Caco-2 (cell line): ENCODE data around the gene CFAP45. TPM values are rescaled to one million over a fixed set of nuclear protein-coding genes. Genes with fewer than 3 reads are reported as not detected.

ENCODE experiments used
- BruUV-seq: library from RNA; stranded (reverse); fragments of 400-500 nt; replicated peaks from 2 replicates; lab custom pipeline; 2021; lab: Mats Ljungman, UMichigan
- CTCF ChIA-PET: fragments of 300-600 bp; sonication (Branson Sonifier 250); formaldehyde crosslinking; loops from one replicate; lab custom pipeline; 2022; ENCODE audit warnings: antibody characterized with exemption; lab: Charles Lee
- POLR2A ChIA-PET: fragments of 300-600 bp; sonication (Branson Sonifier 250); formaldehyde crosslinking; loops from one replicate; lab custom pipeline; 2022; ENCODE audit warnings: antibody characterized with exemption; lab: Charles Lee
- DNase-seq, 2 experiments: peaks; one replicate each; pipeline versions ENCODE4 v3.0.0 to v3.0.0-alpha.2; 2020 to 2022
- H3K27me3 ChIP-seq: replicated peaks from 2 replicates; pipeline ENCODE4 v1.6.0; 2011; ENCODE audit warnings: low read length; ENCODE audit not compliant: control insufficient read depth, insufficient read depth
- H3K36me3 ChIP-seq: 2 replicates; pipeline ENCODE4 v1.5.1; 2011; ENCODE audit warnings: low read length; ENCODE audit not compliant: control insufficient read depth, insufficient read depth
- H3K4me1 ChIP-seq: fragments of 250-450 bp; sonication (Bioruptor Pico); 2 replicates; pipeline ENCODE4 v1.5.1; 2020; ENCODE audit warnings: mild to moderate bottlenecking
- H3K4me3 ChIP-seq: 2 replicates; pipeline ENCODE4 v1.5.1; 2011; ENCODE audit warnings: low read depth, mild to moderate bottlenecking, control low read depth, low read length
- H3K9me3 ChIP-seq: fragments of 250-450 bp; sonication (Bioruptor Pico); 2 replicates; pipeline ENCODE4 v1.5.1; 2020; ENCODE audit warnings: mild to moderate bottlenecking, moderate library complexity
- H3K27ac Mint-ChIP-seq: one replicate; pipeline ENCODE4 v1.8.0; 2022; ENCODE audit warnings: mixed read lengths; ENCODE audit not compliant: unreplicated experiment
- H3K27me3 Mint-ChIP-seq: one replicate; pipeline ENCODE4 v1.8.0; 2022; ENCODE audit warnings: mixed read lengths; ENCODE audit not compliant: insufficient read depth, unreplicated experiment
- H3K36me3 Mint-ChIP-seq: one replicate; pipeline ENCODE4 v1.8.0; 2022; ENCODE audit warnings: mild to moderate bottlenecking, mixed read lengths; ENCODE audit not compliant: insufficient read depth, unreplicated experiment
- H3K4me1 Mint-ChIP-seq: one replicate; pipeline ENCODE4 v1.8.0; 2022; ENCODE audit warnings: low read depth, mixed read lengths; ENCODE audit not compliant: unreplicated experiment
- H3K4me3 Mint-ChIP-seq: one replicate; pipeline ENCODE4 v1.8.0; 2022; ENCODE audit warnings: mild to moderate bottlenecking, moderate library complexity, mixed read lengths; ENCODE audit not compliant: unreplicated experiment
- H3K9me3 Mint-ChIP-seq: one replicate; pipeline ENCODE4 v1.8.0; 2022; ENCODE audit warnings: mixed read lengths; ENCODE audit not compliant: unreplicated experiment
- CTCF ChIP-seq, 2 experiments: fragments of 200-600 bp in 1 of 2; IDR thresholded peaks; 1 replicate in 1 of 2; 2 replicates in 1 of 2; pipeline versions ENCODE4 v1.5.1 to v1.8.0; 2011 to 2022; ENCODE audit warnings: antibody characterized with exemption in 1 of 2, control low read depth in 1 of 2, inconsistent platforms in 1 of 2, low read depth in 1 of 2, low read length in 1 of 2, mild to moderate bottlenecking in 1 of 2, moderate library complexity in 1 of 2; ENCODE audit not compliant: insufficient read depth in 1 of 2, severe bottlenecking in 1 of 2, unreplicated experiment in 1 of 2
- intact Hi-C: fragments of 100-400 bp; cut with micrococcal nuclease; formaldehyde crosslinking; loops from one replicate; pipeline ENCODE4 v1.10.0; 2022; ENCODE audit not compliant: unreplicated experiment
- total RNA-seq: library from RNA; stranded (reverse); gene quantifications from 2 replicates; pipeline ENCODE4 v1.2.3, GENCODE V29; 2022

Gene CFAP45
- total RNA-seq, 1 experiment from 2014 or later: 1.1 TPM

- Mint-ChIP-seq H3K27me3 (no peaks in the 10 kb centered on the region), H3K27ac (no peak overlapping the region), H3K9me3 (no peaks in the 10 kb centered on the region), H3K4me3 (no peak overlapping the region), H3K36me3 (no peaks in the 10 kb centered on the region), H3K4me1 (peaks cover 7% of the 10 kb centered on the region)
- no peak for DNase-seq
- intact Hi-C loops: loop anchor here (1.0 to 5.0 kb wide), 3 partner anchors 39 to 171 kb away; no protein-coding TSS in a partner anchor
- Histone ChIP-seq H3K4me1 (no peaks in the 10 kb centered on the region), H3K36me3 (no peaks in the 10 kb centered on the region), H3K9me3 (no peaks in the 10 kb centered on the region), H3K27me3 (no peaks in the 10 kb centered on the region), H3K4me3 (no peak overlapping the region)
- POLR2A ChIA-PET: no interaction called here
- TF ChIP-seq CTCF (IDR thresholded peaks at IDR 0.05; ENCODE audit: insufficient read depth in 1 of 2, low read depth in 1 of 2, low read length in 1 of 2, severe bottlenecking in 1 of 2, unreplicated experiment in 1 of 2): peak in 1 of 2 experiments; percentile 36
- CTCF ChIA-PET: interaction anchor here (0.6 to 1.3 kb wide), 5 partner anchors 10 to 170 kb away, joined by 3 to 7 read pairs (median 3); no protein-coding TSS in a partner anchor
- BruUV-seq: no TSS peak
Observed at GRCh38 chr1:159835862-159836525, 64.0 kb downstream of the CFAP45 start.

- no peaks in the 10 kb centered on the region for H3K9me3 ChIP-seq
- Mint-ChIP-seq H3K9me3 (no peaks in the 10 kb centered on the region), H3K4me1 (peaks cover 7% of the 10 kb centered on the region), H3K27ac (no peak overlapping the region), H3K4me3 (no peak overlapping the region), H3K27me3 (no peaks in the 10 kb centered on the region), H3K36me3 (no peaks in the 10 kb centered on the region)
- H3K4me3 ChIP-seq: no peak overlapping the region
- TF ChIP-seq CTCF (IDR thresholded peaks at IDR 0.05; ENCODE audit: insufficient read depth in 1 of 2, low read depth in 1 of 2, low read length in 1 of 2, severe bottlenecking in 1 of 2, unreplicated experiment in 1 of 2): no peak
- H3K36me3 ChIP-seq: no peaks in the 10 kb centered on the region
- H3K4me1 ChIP-seq: no peaks in the 10 kb centered on the region
- no TSS peak for BruUV-seq
- ChIA-PET CTCF (interaction anchor here (1.3 kb wide), 1 partner anchor 57 kb away, joined by 3 read pairs; no protein-coding TSS in a partner anchor), POLR2A (no interaction called here)
- no peak for DNase-seq
- intact Hi-C loops: loop anchor here (5.0 kb wide), 1 partner anchor 38 kb away; no protein-coding TSS in a partner anchor
- no peaks in the 10 kb centered on the region for H3K27me3 ChIP-seq
Observed at GRCh38 chr1:159835356-159835755, 64.6 kb downstream of the CFAP45 start.

- Mint-ChIP-seq H3K27ac (no peak overlapping the region), H3K36me3 (no peaks in the 10 kb centered on the region), H3K4me1 (peaks cover 7% of the 10 kb centered on the region), H3K4me3 (no peak overlapping the region), H3K27me3 (no peaks in the 10 kb centered on the region), H3K9me3 (no peaks in the 10 kb centered on the region)
- intact Hi-C loops: no loop called here
- Histone ChIP-seq H3K27me3 (no peaks in the 10 kb centered on the region), H3K36me3 (no peaks in the 10 kb centered on the region), H3K9me3 (no peaks in the 10 kb centered on the region), H3K4me3 (no peak overlapping the region), H3K4me1 (no peaks in the 10 kb centered on the region)
- ChIA-PET CTCF (interaction anchor here (1.1 kb wide), 1 partner anchor 61 kb away, joined by 3 read pairs; no protein-coding TSS in a partner anchor), POLR2A (no interaction called here)
- BruUV-seq: no TSS peak
- no peak for TF ChIP-seq CTCF (IDR thresholded peaks at IDR 0.05; ENCODE audit: insufficient read depth in 1 of 2, low read depth in 1 of 2, low read length in 1 of 2, severe bottlenecking in 1 of 2, unreplicated experiment in 1 of 2)
- no peak for DNase-seq
Observed at GRCh38 chr1:159832309-159832708, 67.7 kb downstream of the CFAP45 start.
